GM21526 (cell line): ENCODE data around the gene POP4.
A peak's percentile ranks its signal among the peaks of the same experiment; 100 is the strongest.

ENCODE experiments used
- ATAC-seq: cut with Tn5 transposase; IDR thresholded peaks from one replicate; pipeline ENCODE4 v1.9.1; 2021; ENCODE audit warnings: moderate library complexity; ENCODE audit not compliant: unreplicated experiment, low FRiP score

The POP4 gene

DNA sequence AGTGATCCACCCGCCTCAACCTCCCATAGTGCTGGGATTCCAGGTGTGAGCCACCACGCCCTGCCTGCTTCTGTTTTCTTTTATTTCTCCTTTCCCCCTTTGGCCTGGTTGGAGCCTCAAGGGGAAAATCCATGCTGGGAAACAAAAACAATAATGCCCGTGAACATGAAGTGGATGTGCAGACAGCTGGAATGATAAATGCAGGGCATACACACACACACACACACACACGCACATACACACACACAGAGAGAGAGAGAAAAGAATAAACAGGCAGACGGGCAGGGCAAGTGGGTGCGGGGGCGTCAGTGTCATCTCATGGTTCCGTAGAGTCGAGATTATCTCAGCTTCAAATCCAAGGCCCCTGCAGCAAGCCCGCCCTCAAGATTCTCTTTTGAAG lies 54.8 kb downstream of the POP4 start:
- ATAC-seq: no peak

DNA sequence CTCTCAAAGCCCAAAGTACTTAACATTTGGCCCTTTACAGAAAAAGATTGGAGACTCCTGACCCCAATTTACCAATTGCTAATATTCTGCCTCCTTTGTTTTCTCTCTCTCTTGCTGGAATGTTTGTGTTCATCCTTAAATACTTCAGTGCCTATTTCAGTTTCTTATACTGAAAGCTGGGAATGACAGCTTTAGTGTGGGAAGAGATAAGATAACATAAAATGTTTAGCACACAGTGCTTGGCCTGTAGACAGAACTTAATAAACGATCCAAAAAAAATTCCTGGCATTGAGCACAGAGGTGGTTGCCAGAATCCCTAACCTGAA lies 56.2 kb downstream of the POP4 start:
- no peak for ATAC-seq

DNA sequence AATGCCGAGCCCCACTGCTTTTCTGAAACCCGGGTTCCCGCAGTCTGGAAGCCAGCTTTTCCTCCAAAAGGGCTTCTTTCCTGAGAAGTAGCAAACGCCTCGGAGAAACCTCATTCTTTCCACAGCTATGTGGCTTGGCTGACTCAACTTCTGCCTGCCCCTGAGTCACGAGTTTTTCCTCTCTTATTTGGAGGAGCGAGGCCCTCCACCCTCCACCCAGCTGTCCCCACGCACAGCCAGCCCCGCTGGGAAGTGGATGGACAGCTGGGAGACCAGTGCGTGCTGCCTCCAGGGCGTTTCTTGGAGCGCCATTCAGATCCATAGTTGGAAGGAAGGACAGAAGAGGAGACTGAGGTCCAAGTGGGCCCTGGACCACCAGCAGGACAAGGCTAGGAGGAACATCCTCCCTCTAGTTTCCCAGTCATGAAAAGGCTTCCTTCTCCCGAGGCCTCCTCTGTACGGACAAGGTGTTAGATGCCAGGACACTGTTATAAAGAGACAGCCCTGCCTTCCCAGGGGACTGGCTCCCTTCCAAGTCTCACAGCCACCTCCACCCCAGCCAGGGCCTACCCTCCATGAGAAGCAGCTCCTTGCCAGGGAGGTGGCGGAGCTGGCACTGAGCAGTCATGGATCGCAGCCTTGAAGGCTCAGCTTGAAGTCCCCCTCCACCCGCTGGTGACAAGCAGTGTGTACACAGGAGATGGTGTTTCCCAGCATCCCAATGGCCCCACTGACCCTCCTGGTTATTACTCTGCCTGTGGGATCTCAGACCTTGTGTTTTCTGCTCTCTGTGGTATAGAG lies 56.7 kb downstream of the POP4 start:
- no peak for ATAC-seq

DNA sequence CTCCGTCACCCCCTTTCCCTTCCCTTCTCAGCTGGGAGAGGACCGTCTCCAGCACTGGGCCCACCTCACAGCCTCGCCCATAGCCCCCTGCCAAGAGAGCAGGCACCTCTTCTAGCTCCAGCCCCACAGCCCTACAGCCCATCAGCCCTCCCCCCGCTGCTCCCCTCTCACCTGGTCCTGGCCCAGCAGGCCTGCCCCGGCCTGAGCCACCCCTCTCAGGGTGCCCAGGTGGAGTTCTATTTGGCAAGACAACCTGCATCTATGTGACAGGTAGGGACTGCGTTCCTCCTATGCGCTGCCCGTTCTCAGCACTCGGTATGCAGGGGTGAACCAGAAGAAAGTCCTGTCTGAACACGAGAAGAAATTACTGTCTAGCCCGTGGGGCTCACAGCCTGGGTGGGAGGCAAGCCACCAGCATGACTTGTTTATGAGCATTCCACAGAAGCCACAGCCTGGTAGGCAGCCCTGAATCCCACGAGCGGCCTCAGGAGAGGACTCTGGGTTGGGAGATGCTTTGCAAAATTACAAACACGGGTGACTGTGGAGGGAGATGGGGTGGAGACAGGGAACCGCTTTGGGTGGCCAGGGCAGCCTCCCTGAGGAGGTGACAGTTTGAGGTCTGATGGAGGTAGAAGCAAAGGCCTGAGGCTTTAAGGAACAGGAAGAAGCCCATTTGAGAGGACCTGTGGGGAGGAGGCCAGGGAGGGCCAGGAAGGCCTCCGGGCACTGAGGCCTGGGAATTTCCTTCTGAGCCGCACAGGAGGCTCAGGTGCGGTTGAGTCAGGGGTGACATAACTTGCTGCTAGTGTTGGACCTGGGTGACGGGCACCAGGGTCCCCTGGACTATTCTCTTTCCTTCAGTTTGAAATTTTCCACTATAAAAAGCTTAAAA lies 58.0 kb downstream of the POP4 start:
- ATAC-seq: no peak

DNA sequence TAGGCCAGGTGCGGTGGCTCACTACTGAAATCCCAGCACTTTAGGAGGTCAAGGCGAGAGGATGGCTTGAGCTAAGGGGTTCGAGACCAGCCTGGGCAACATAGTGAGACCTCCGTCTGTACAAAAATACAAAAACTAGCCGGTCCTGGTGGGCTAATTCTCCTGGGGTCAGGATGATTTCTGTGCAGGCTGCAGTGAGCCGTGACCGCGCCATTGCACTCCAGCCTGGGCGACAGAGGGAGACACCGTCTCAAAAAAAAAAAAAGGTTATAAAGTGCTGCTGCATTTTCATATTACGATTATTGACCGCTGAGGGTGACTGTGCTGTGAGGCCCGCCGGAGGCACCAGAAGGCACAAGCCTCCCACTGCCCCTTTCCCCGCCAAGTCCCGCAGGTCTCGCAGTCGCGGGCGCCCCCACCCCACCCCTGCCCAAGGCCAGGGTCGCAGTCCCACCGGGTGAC lies 58.7 kb downstream of the POP4 start:
- no peak for ATAC-seq

DNA sequence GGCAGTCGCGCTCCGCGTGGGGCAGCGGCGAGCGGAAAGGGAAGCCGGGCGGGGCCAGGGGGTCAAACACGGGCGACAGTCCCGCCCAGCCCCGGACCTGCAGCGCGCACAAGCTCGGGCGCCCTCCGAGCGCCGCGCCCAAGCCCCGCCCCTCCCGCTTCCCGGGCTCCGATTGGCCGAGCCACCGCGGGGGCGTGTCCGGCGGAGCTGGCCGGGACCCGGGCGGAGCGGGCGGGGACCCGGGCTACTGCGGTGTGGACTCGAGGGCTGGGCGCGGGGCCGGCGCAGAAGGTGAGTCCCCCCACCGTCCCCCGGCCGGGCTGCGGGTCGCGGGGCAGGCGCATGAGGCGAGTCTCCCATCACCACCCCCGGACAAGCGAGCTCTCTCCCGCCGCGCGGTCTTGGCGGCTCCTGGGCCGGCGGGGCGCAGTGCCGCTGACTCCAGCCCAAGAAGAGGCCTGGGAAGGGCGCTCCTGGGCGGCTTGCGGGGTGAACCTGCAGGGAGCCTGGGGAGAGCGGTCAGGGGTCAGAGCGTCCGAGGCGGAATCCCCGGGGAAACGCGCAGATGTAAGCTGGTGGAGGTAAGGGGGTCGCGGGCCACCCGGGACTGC lies 59.2 kb downstream of the POP4 start, which contains the start of gene PLEKHF1:
TSS of gene PLEKHF1 (plus strand) at position 247 of the 611 bp plus-strand sequence. CDS start 8,379 bp downstream, outside the sequence.
- ATAC-seq: peak; percentile 80

DNA sequence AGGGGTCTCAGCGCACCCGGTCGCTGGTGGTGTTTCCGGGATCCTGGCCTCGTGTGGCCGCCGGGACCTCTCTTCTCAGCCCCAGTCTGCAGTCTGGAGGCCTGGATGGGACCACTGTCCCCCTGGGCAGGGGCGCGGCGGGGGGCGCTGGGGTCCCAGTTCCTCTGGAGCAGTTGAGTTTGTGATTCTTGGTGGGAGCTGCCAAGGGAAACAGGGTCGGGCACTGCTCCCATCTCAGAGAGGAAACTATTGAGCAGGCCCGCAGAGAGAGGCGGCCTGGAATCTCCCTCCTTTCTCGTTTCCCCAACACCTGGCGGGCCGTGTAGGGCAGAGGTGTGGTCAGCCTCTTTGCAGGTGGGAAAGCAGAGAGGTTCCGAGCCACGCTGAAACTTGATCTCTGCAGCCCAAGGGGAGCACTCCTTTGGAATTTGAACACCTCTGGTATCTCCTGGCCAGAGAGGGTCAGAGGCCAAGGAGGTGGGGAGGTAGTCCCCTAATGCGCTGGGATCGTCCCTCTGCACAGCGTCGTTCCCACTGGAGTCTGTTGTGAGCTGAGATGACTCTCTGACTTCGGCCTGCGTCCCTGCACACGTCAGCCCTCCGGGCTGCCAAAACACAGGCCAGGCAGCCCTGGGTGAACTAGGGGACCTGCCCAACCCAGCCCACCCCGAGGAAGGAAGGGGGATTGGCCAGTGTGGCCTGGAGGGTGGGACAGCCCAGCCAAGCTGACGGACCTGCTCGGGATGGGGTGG lies 59.9 kb downstream of the POP4 start:
- ATAC-seq: no peak
